H1 (cell line): ENCODE measurements around the gene C5orf15. TPM values are rescaled to one million over a fixed set of nuclear protein-coding genes. Genes with fewer than 3 reads are reported as not detected.

ENCODE experiments used
- CTCF ChIA-PET: fragments of 300-600 bp; sonication (Branson Sonifier 250); formaldehyde crosslinking; loops from one replicate; lab custom pipeline; 2021; ENCODE audit not compliant: partially characterized antibody; lab: Charles Lee
- POLR2A ChIA-PET: fragments of 300-600 bp; sonication (Branson Sonifier 250); formaldehyde crosslinking; loops from one replicate; lab custom pipeline; 2021; ENCODE audit warnings: inconsistent platforms; ENCODE audit not compliant: partially characterized antibody; lab: Charles Lee
- DNase-seq, 2 experiments: peaks; one replicate each; pipeline versions ENCODE4 v3.0.0 to v3.0.0-alpha.2; 2010 to 2022; ENCODE audit warnings: low spot score in 2 of 2, low read depth in 1 of 2, mixed read lengths in 1 of 2
- FAIRE-seq: peaks from 2 replicates; lab custom pipeline; 2011; peaks lifted over from hg19 to GRCh38; lab: Jason Lieb, UNC
- H2AFZ ChIP-seq: 2 replicates; pipeline ENCODE4 v1.8.1; 2012; ENCODE audit warnings: low read length, inconsistent platforms
- H2AK5ac ChIP-seq: 2 replicates; pipeline ENCODE4 v1.6.1; 2013; ENCODE audit warnings: low read depth, low read length
- H2BK120ac ChIP-seq: replicated peaks from 2 replicates; pipeline ENCODE3; 2013; ENCODE audit warnings: low read depth, low read length, inconsistent platforms
- H2BK12ac ChIP-seq: 2 replicates; pipeline ENCODE4 v1.6.1; 2013; ENCODE audit warnings: low read depth, low read length
- H2BK15ac ChIP-seq: 2 replicates; pipeline ENCODE4 v1.6.1; 2013; ENCODE audit warnings: low read length
- H2BK20ac ChIP-seq: 2 replicates; pipeline ENCODE4 v1.6.1; 2013; ENCODE audit warnings: low read length
- H2BK5ac ChIP-seq: 2 replicates; pipeline ENCODE4 v1.6.1; 2013; ENCODE audit warnings: low read depth, low read length
- H3K14ac ChIP-seq: 2 replicates; pipeline ENCODE4 v1.6.1; 2013; ENCODE audit warnings: inconsistent platforms; ENCODE audit not compliant: insufficient read length
- H3K18ac ChIP-seq: 2 replicates; pipeline ENCODE4 v1.6.1; 2013; ENCODE audit warnings: low read length; ENCODE audit errors: extremely low read depth
- H3K23ac ChIP-seq: 2 replicates; pipeline ENCODE4 v1.6.1; 2013; ENCODE audit warnings: inconsistent platforms; ENCODE audit not compliant: insufficient read length
- H3K23me2 ChIP-seq: 2 replicates; pipeline ENCODE4 v1.6.1; 2013; ENCODE audit warnings: low read depth, low read length
- H3K27ac ChIP-seq: 2 replicates; pipeline ENCODE4 v1.6.1; 2011; ENCODE audit warnings: low read depth, low read length, inconsistent platforms
- H3K27me3 ChIP-seq, 4 experiments: replicated peaks in 1 of 4; 1 replicate in 1 of 4; 2 replicates in 3 of 4; pipeline versions ENCODE4 v1.6.1 to v1.8.1; 2011 to 2013; ENCODE audit warnings: low read length in 3 of 4, mild to moderate bottlenecking in 3 of 4, inconsistent platforms in 2 of 4, mixed read lengths in 2 of 4, moderate library complexity in 1 of 4; ENCODE audit not compliant: control insufficient read depth in 3 of 4, insufficient read depth in 3 of 4; ENCODE audit errors: extremely low read depth in 1 of 4
- H3K36me3 ChIP-seq, 4 experiments: 2 replicates each; pipeline versions ENCODE4 v1.6.1 to v1.8.1; 2011 to 2013; ENCODE audit warnings: mild to moderate bottlenecking in 4 of 4, low read length in 3 of 4, moderate library complexity in 2 of 4, control low read depth in 1 of 4, inconsistent platforms in 1 of 4; ENCODE audit not compliant: insufficient read depth in 4 of 4, control insufficient read depth in 2 of 4
- H3K4ac ChIP-seq: replicated peaks from 2 replicates; pipeline ENCODE3; 2013; ENCODE audit warnings: low read length, low read depth, mixed read lengths, inconsistent platforms; ENCODE audit not compliant: insufficient read length
- H3K4me1 ChIP-seq, 4 experiments: replicated peaks in 1 of 4; 1 replicate in 1 of 4; 2 replicates in 3 of 4; pipeline versions ENCODE4 v1.6.1 to v1.8.1; 2011 to 2013; ENCODE audit warnings: low read length in 3 of 4, inconsistent platforms in 2 of 4, mixed read lengths in 1 of 4; ENCODE audit not compliant: insufficient read depth in 4 of 4, control insufficient read depth in 3 of 4
- H3K4me2 ChIP-seq, 2 experiments: 2 replicates each; pipeline versions ENCODE4 v1.6.1 to v1.8.1; 2011 to 2013; ENCODE audit warnings: low read depth in 2 of 2, low read length in 2 of 2, control low read depth in 1 of 2, inconsistent platforms in 1 of 2, mild to moderate bottlenecking in 1 of 2; ENCODE audit not compliant: insufficient read depth in 1 of 2
- H3K4me3 ChIP-seq, 4 experiments: fragments of 200-600, 300-600 bp in 1 of 4; sonication (generic), shearing (Covaris generic), sonication (Bioruptor Twin) in 1 of 4; 2 replicates each; pipeline versions ENCODE4 v1.5.1 to v1.8.1; 2011 to 2016; ENCODE audit warnings: low read length in 4 of 4, low read depth in 3 of 4, control low read depth in 2 of 4, inconsistent platforms in 2 of 4, mild to moderate bottlenecking in 2 of 4, mixed read lengths in 1 of 4, moderate library complexity in 1 of 4; ENCODE audit not compliant: insufficient read depth in 2 of 4; ENCODE audit errors: extremely low read depth in 1 of 4
- H3K56ac ChIP-seq: replicated peaks from 2 replicates; pipeline ENCODE3; 2013; ENCODE audit warnings: low read depth, mild to moderate bottlenecking, mixed read lengths, low read length, inconsistent platforms; ENCODE audit not compliant: insufficient read length
- H3K79me1 ChIP-seq: 2 replicates; pipeline ENCODE4 v1.6.1; 2013; ENCODE audit warnings: low read depth, low read length, control low read depth
- H3K79me2 ChIP-seq, 2 experiments: 2 replicates each; pipeline versions ENCODE4 v1.6.1 to v1.8.1; 2012 to 2013; ENCODE audit warnings: low read length in 2 of 2, mild to moderate bottlenecking in 2 of 2, inconsistent platforms in 1 of 2; ENCODE audit not compliant: insufficient read depth in 2 of 2, control insufficient read depth in 1 of 2
- H3K9ac ChIP-seq, 4 experiments: replicated peaks in 1 of 4; 1 replicate in 1 of 4; 2 replicates in 3 of 4; pipeline versions ENCODE4 v1.6.1 to v1.8.1; 2011 to 2013; ENCODE audit warnings: low read depth in 3 of 4, low read length in 3 of 4, control low read depth in 2 of 4, mild to moderate bottlenecking in 2 of 4, moderate library complexity in 2 of 4, inconsistent platforms in 1 of 4; ENCODE audit errors: extremely low read depth in 1 of 4
- H3K9me3 ChIP-seq, 2 experiments: 2 replicates each; pipeline versions ENCODE4 v1.6.1 to v1.8.1; 2012 to 2013; ENCODE audit warnings: mild to moderate bottlenecking in 2 of 2, moderate library complexity in 2 of 2, control low read depth in 1 of 2, inconsistent platforms in 1 of 2, low read depth in 1 of 2, low read length in 1 of 2, mixed read lengths in 1 of 2; ENCODE audit not compliant: insufficient read depth in 2 of 2
- H4K20me1 ChIP-seq, 2 experiments: replicated peaks in 1 of 2; 2 replicates each; pipeline versions ENCODE3 to v1.8.1; 2011 to 2013; ENCODE audit warnings: inconsistent platforms in 2 of 2, low read length in 2 of 2, mild to moderate bottlenecking in 1 of 2; ENCODE audit not compliant: insufficient read depth in 2 of 2, control insufficient read depth in 1 of 2
- H4K5ac ChIP-seq: 2 replicates; pipeline ENCODE4 v1.6.1; 2013; ENCODE audit warnings: low read length, low read depth, mixed read lengths, inconsistent platforms; ENCODE audit not compliant: insufficient read length
- H4K8ac ChIP-seq: 2 replicates; pipeline ENCODE4 v1.8.0; 2013; ENCODE audit warnings: mild to moderate bottlenecking, moderate library complexity, low read length, inconsistent platforms; ENCODE audit not compliant: insufficient read depth; ENCODE audit errors: extremely low read depth
- H4K91ac ChIP-seq: replicated peaks from 2 replicates; pipeline ENCODE3; 2013; ENCODE audit warnings: low read length, mixed read lengths, inconsistent platforms; ENCODE audit not compliant: insufficient read length
- BACH1 ChIP-seq: IDR thresholded peaks from 2 replicates; pipeline ENCODE4 v1.6.1; 2012; ENCODE audit warnings: low read length, improper control_type of control experiment
- BCL11A ChIP-seq, 2 experiments: IDR thresholded peaks; one replicate each; pipeline ENCODE4 v1.6.1; 2011; ENCODE audit warnings: low read depth in 2 of 2, low read length in 2 of 2, mild to moderate bottlenecking in 2 of 2
- EGR1 ChIP-seq: IDR thresholded peaks from 2 replicates; pipeline ENCODE4 v1.6.1; 2011; ENCODE audit warnings: low read depth, low read length, borderline replicate concordance
- HDAC2 ChIP-seq, 2 experiments: fragments of 300-600 bp in 1 of 2; sonication (generic) in 1 of 2; IDR thresholded peaks; 2 replicates each; pipeline ENCODE4 v1.6.1; 2011 to 2012; ENCODE audit warnings: low read depth in 2 of 2, low read length in 2 of 2, mild to moderate bottlenecking in 2 of 2, moderate library complexity in 2 of 2, borderline replicate concordance in 1 of 2, inconsistent platforms in 1 of 2
- JUN ChIP-seq: IDR thresholded peaks from 2 replicates; pipeline ENCODE4 v1.6.1; 2011; ENCODE audit warnings: low read depth, mild to moderate bottlenecking, improper control_type of control experiment, low read length
- NANOG ChIP-seq: IDR thresholded peaks from 2 replicates; pipeline ENCODE4 v1.6.1; 2011; ENCODE audit warnings: low read length, low read depth, mild to moderate bottlenecking, inconsistent platforms; ENCODE audit not compliant: insufficient read depth, poor library complexity, severe bottlenecking
- PHF8 ChIP-seq: fragments of 200-600 bp; sonication (generic); conservative IDR thresholded peaks from 2 replicates; pipeline ENCODE4 v1.7.1; 2012; ENCODE audit warnings: low read depth, mild to moderate bottlenecking, inconsistent platforms, low read length, moderate library complexity
- RAD21 ChIP-seq, 2 experiments: IDR thresholded peaks in 1 of 2; conservative IDR thresholded peaks in 1 of 2; 2 replicates each; pipeline ENCODE4 v1.6.1; 2011; ENCODE audit warnings: low read depth in 2 of 2, low read length in 2 of 2, improper control_type of control experiment in 1 of 2, inconsistent platforms in 1 of 2, mild to moderate bottlenecking in 1 of 2, moderate library complexity in 1 of 2
- RBBP5 ChIP-seq: IDR thresholded peaks from 2 replicates; pipeline ENCODE4 v1.7.1; 2012; ENCODE audit warnings: low read depth, mild to moderate bottlenecking, inconsistent platforms, low read length, moderate library complexity, borderline replicate concordance
- RNF2 ChIP-seq: fragments of 200-900, 300-1000 bp; sonication (generic); IDR thresholded peaks from 2 replicates; pipeline ENCODE4 v1.7.1; 2016; ENCODE audit warnings: borderline replicate concordance, low read depth, mild to moderate bottlenecking, antibody characterized with exemption, low read length; ENCODE audit not compliant: poor library complexity, severe bottlenecking; ENCODE audit errors: missing control alignments
- SP1 ChIP-seq: IDR thresholded peaks from 2 replicates; pipeline ENCODE4 v1.6.1; 2011; ENCODE audit warnings: low read depth, low read length
- SP2 ChIP-seq: IDR thresholded peaks from 2 replicates; pipeline ENCODE4 v1.6.1; 2012; ENCODE audit warnings: mild to moderate bottlenecking, low read length, inconsistent platforms
- SP4 ChIP-seq: IDR thresholded peaks from 2 replicates; pipeline ENCODE4 v1.6.1; 2012; ENCODE audit warnings: low read length, inconsistent platforms
- TBP ChIP-seq: IDR thresholded peaks from 2 replicates; pipeline ENCODE4 v1.6.1; 2011; ENCODE audit warnings: low read depth, low read length, improper control_type of control experiment
- WGBS, 2 experiments: shearing (Covaris generic) in 1 of 2; methylation state at CpG; one replicate each; pipeline versions ENCODE4 v1.1.6 to v1.1.7; 2013 to 2015; ENCODE audit warnings: low lambda C conversion rate in 2 of 2, mixed read lengths in 2 of 2, inconsistent platforms in 1 of 2, low coverage in 1 of 2, missing lambda C conversion rate in 1 of 2; ENCODE audit not compliant: insufficient replicate concordance in 2 of 2, insufficient coverage in 1 of 2, insufficient read length in 1 of 2; ENCODE audit errors: extremely low coverage in 1 of 2, missing lambda C conversion rate in 1 of 2; 5-methylcytosine and 5-hydroxymethylcytosine counted together
- polyA plus RNA-seq, 7 experiments: library from polyadenylated mRNA; depleted of rRNA in 3 of 7; stranded (reverse) in 5 of 7; unstranded in 2 of 7; fragments of >200 nt in 5 of 7; fragments of 200-250 nt in 2 of 7; gene quantifications; 1 replicate in 5 of 7; 2 replicates in 1 of 7; 4 replicates in 1 of 7; pipeline versions ENCODE4 v1.2.1 to v1.2.3, GENCODE V29; 2011 to 2013; ENCODE audit warnings: missing spikeins in 2 of 7, mixed read lengths in 2 of 7
- total RNA-seq: library from RNA; stranded (reverse); fragmentation: NEBNext Ultra II Directional; extraction: Animal tissue kit (Norgen Biotek cat#: 25700); gene quantifications from 2 replicates; pipeline ENCODE4 v1.2.1, GENCODE V29; 2021

C5orf15 gene
- total and polyA plus RNA-seq, 2 of the 8 experiments (the other 6 are each of a cell fraction or from before 2014, with no cell fraction given), result 31.7 to 39.3 TPM

GRCh38 chr5:133930813-133931090, 37.7 kb downstream of the C5orf15 start:
- Histone ChIP-seq H3K36me3 (no peaks in the 10 kb centered on the region), H2AFZ (no peak overlapping the region), H3K9ac (no peak overlapping the region), H2BK120ac (no peak overlapping the region), H3K23me2 (peaks cover 1% of the 10 kb centered on the region; the same call in 1 of the 2 replicates), H2BK5ac (no peak overlapping the region), H2AK5ac (no peak overlapping the region), H3K4me2 (no peak overlapping the region), H3K9me3 (peaks cover 0 to 4% of the 10 kb centered on the region in 2 experiments; a peak in 1 of 4 replicates), H3K27ac (no peak overlapping the region), H4K91ac (no peak overlapping the region), H2BK12ac (no peak overlapping the region), H3K14ac (no peak overlapping the region), H3K27me3 (no peaks in the 10 kb centered on the region; a peak in 1 of 7 replicates), H3K79me1 (no peaks in the 10 kb centered on the region), H3K4me1 (no peaks in the 10 kb centered on the region; a peak in 3 of 7 replicates), H2BK20ac (no peak overlapping the region), H3K18ac (no peak overlapping the region), H3K23ac (no peak overlapping the region), H3K4me3 (no peak overlapping the region), H3K4ac (no peak overlapping the region), H4K8ac (no peak overlapping the region), H3K56ac (no peak overlapping the region), H2BK15ac (no peak overlapping the region), H4K20me1 (no peaks in the 10 kb centered on the region), H4K5ac (no peak overlapping the region), H3K79me2 (no peaks in the 10 kb centered on the region)
- no peak for FAIRE-seq
- no peak for DNase-seq
- CTCF ChIA-PET, result interaction anchor here (1.2 to 3.9 kb wide), 4 partner anchors 14 to 615 kb away, joined by 3 to 10 read pairs (median 6); no protein-coding TSS in a partner anchor
- POLR2A ChIA-PET, result no interaction called here
- WGBS, 2 experiments, result 84% methylated on average over 3 of the region's 3 CpGs; no CpG with 5 or more reads in 1 of the 2 experiments
- no peak for TF ChIP-seq TBP
- TF ChIP-seq BACH1, result no peak
- no peak for TF ChIP-seq JUN
- no peak for TF ChIP-seq PHF8
- no peak for TF ChIP-seq EGR1
- TF ChIP-seq SP2, result no peak
- no peak for TF ChIP-seq NANOG
- no peak for TF ChIP-seq SP1
- TF ChIP-seq RBBP5, result no peak
- TF ChIP-seq RNF2, result no peak
- no peak for TF ChIP-seq SP4
- no peak for TF ChIP-seq BCL11A (IDR thresholded peaks at IDR 0.05; ENCODE audit: low read depth in 2 of 2, low read length in 2 of 2)
- TF ChIP-seq RAD21 (IDR thresholded peaks at IDR 0.05 in 1 of 2, conservative IDR thresholded peaks at IDR 0.05 in 1 of 2; ENCODE audit: low read depth in 2 of 2, low read length in 2 of 2), result no peak
- TF ChIP-seq HDAC2 (IDR thresholded peaks at IDR 0.05; ENCODE audit: borderline replicate concordance in 1 of 2, low read depth in 2 of 2, low read length in 2 of 2), result no peak
